ENCODE results near the gene MGAM2. TPM values are rescaled to one million over a fixed set of nuclear protein-coding genes. Genes with fewer than 3 reads are reported as not detected.
A peak's percentile ranks its signal among the peaks of the same experiment; 100 is the strongest.

The MGAM2 gene
- total RNA-seq, 2 donors from 2014 or later, result 0.15 to 0.40 TPM

DNA sequence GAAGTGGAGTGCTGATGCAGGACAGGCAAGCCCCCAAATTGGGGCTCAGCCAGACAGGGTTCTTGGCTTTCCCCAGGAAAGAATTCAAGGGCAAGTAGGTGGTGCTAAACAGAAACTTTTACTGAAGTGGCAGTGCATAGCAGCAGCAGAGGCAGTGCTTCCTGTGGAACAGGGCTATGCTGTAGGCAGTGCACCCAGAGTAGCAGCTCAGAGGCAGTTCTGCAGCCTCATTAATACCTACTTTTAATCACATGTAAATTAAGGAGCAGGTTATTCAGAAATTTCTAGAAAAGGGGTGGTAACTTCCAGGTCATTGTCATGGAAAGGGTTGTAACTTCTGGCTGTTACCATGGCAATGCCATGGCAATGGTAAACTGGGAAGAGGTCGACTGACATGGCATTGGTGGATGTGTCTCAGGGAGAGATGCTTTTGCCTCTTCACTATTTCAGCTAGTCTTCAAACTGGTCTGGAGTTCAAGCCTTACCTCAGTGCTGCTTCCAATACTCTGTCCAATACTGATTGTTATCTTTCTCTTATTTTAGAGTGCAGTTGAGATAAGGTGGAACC, 117.1 kb downstream of the MGAM2 start:
- 70% methylated on average over 1 of the region's 1 CpG; no CpG with 5 or more reads in 1 of the 2 experiments for WGBS, 2 experiments (ENCODE audit: insufficient coverage in 1 of 2, insufficient read length in 1 of 2)
- H3K36me3 Mint-ChIP-seq (ENCODE audit: low read depth), result no peaks in the 10 kb centered on the region
- Histone ChIP-seq H3K9ac (ENCODE audit: extremely low read depth, low read length, poor library complexity, severe bottlenecking) (no peak overlapping the region), H3K36me3 (ENCODE audit: control insufficient read depth, insufficient read depth, low read length) (no peaks in the 10 kb centered on the region), H3K27me3 (ENCODE audit: control insufficient read depth, insufficient read depth, low read length, poor library complexity, severe bottlenecking) (no peaks in the 10 kb centered on the region), H3K9me3 (ENCODE audit: control insufficient read depth, low read length) (no peaks in the 10 kb centered on the region), H3K4me3 (ENCODE audit: low read length) (no peak overlapping the region), H3K27ac (ENCODE audit: low read depth, low read length) (no peak overlapping the region), H3K4me1 (ENCODE audit: control insufficient read depth, insufficient read depth, low read length) (no peaks in the 10 kb centered on the region)
- H3K4me1 Mint-ChIP-seq, result peaks cover 4% of the 10 kb centered on the region
- no peak overlapping the region for H3K4me3 Mint-ChIP-seq
- no peak for DNase-seq
- H3K27ac Mint-ChIP-seq, result no peak overlapping the region
- H3K27me3 Mint-ChIP-seq (ENCODE audit: insufficient read depth), result peaks cover 11% of the 10 kb centered on the region
- no peaks in the 10 kb centered on the region for H3K9me3 Mint-ChIP-seq
- TF ChIP-seq, protein P1, sequence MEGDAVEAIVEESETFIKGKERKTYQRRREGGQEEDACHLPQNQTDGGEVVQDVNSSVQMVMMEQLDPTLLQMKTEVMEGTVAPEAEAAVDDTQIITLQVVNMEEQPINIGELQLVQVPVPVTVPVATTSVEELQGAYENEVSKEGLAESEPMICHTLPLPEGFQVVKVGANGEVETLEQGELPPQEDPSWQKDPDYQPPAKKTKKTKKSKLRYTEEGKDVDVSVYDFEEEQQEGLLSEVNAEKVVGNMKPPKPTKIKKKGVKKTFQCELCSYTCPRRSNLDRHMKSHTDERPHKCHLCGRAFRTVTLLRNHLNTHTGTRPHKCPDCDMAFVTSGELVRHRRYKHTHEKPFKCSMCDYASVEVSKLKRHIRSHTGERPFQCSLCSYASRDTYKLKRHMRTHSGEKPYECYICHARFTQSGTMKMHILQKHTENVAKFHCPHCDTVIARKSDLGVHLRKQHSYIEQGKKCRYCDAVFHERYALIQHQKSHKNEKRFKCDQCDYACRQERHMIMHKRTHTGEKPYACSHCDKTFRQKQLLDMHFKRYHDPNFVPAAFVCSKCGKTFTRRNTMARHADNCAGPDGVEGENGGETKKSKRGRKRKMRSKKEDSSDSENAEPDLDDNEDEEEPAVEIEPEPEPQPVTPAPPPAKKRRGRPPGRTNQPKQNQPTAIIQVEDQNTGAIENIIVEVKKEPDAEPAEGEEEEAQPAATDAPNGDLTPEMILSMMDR (conservative IDR thresholded peaks at IDR 0.05), result no peak

DNA sequence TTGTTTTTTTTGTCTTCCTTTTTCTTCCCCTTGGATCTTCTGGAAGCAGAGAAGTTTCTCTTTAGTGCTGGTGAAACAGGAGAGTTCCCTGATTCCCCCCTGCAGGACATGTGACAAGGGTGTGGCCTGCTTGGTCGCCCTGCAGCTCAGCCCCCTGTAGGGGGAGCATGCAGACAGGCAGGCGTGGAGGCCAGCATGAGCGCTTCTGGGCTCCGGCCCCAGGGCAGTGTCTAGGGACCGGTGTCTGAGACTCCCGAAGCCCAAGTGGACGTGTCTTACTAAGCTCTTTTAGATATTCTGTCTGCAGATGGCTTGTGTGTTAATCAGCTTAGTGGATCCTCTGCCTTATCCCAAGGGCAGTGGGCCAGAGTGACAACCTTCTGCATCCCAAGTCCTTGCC, 120.2 kb downstream of the MGAM2 start:
- H3K27ac Mint-ChIP-seq, result no peak overlapping the region
- 59 to 60% methylated on average over 3 to 7 of the region's 7 CpGs for WGBS, 2 experiments (ENCODE audit: insufficient coverage in 1 of 2, insufficient read length in 1 of 2)
- H3K27me3 ChIP-seq (ENCODE audit: control insufficient read depth, insufficient read depth, low read length, poor library complexity, severe bottlenecking), result peaks cover 7% of the 10 kb centered on the region
- no peak overlapping the region for H3K4me3 Mint-ChIP-seq
- H3K36me3 ChIP-seq (ENCODE audit: control insufficient read depth, insufficient read depth, low read length), result no peaks in the 10 kb centered on the region
- no peaks in the 10 kb centered on the region for H3K36me3 Mint-ChIP-seq (ENCODE audit: low read depth)
- H3K9ac ChIP-seq (ENCODE audit: extremely low read depth, low read length, poor library complexity, severe bottlenecking), result no peak overlapping the region
- H3K4me1 Mint-ChIP-seq, result peaks cover 4% of the 10 kb centered on the region
- H3K4me1 ChIP-seq (ENCODE audit: control insufficient read depth, insufficient read depth, low read length), result no peaks in the 10 kb centered on the region
- H3K27me3 Mint-ChIP-seq (ENCODE audit: insufficient read depth), result peaks cover 18% of the 10 kb centered on the region
- peak; percentile 91 for DNase-seq
- TF ChIP-seq, protein P1 (conservative IDR thresholded peaks at IDR 0.05), result peak; percentile 81
- no peaks in the 10 kb centered on the region for H3K9me3 Mint-ChIP-seq
- no peak overlapping the region for H3K4me3 ChIP-seq (ENCODE audit: low read length)
- H3K9me3 ChIP-seq (ENCODE audit: control insufficient read depth, low read length), result no peaks in the 10 kb centered on the region
- no peak overlapping the region for H3K27ac ChIP-seq (ENCODE audit: low read depth, low read length)

DNA sequence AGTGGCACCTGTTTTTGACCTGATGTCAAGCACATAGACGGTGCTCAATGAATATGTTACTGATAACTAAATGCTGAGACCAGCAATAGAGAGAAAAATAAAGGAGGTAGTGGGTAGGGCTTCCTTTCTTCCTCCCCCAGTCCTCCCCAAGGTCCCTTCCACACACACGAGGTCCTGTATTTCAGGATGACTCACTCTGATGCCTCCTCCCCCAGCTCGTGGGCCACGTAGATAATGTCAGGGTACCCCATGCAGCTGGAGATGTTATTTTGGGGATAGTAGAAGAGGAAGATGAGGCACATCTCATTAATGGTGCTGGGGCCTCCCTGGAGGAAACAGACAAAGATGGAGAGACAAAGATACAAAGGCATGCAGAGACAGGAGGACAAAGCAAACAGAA, 129.0 kb downstream of the MGAM2 start:
- Mint-ChIP-seq H3K4me1 (no peaks in the 10 kb centered on the region), H3K27ac (no peak overlapping the region), H3K36me3 (ENCODE audit: low read depth) (no peaks in the 10 kb centered on the region), H3K9me3 (no peaks in the 10 kb centered on the region), H3K4me3 (no peak overlapping the region), H3K27me3 (ENCODE audit: insufficient read depth) (peaks cover 23% of the 10 kb centered on the region)
- TF ChIP-seq, protein P1 (conservative IDR thresholded peaks at IDR 0.05), result no peak
- no peaks in the 10 kb centered on the region for H3K9me3 ChIP-seq (ENCODE audit: control insufficient read depth, low read length)
- no peaks in the 10 kb centered on the region for H3K4me1 ChIP-seq (ENCODE audit: control insufficient read depth, insufficient read depth, low read length)
- no peak overlapping the region for H3K27ac ChIP-seq (ENCODE audit: low read depth, low read length)
- DNase-seq, result no peak
- H3K4me3 ChIP-seq (ENCODE audit: low read length), result no peak overlapping the region
- no peaks in the 10 kb centered on the region for H3K36me3 ChIP-seq (ENCODE audit: control insufficient read depth, insufficient read depth, low read length)
- WGBS, 2 experiments (ENCODE audit: insufficient coverage in 1 of 2, insufficient read length in 1 of 2), result 64% methylated on average over 4 of the region's 4 CpGs; no CpG with 5 or more reads in 1 of the 2 experiments
- no peak overlapping the region for H3K9ac ChIP-seq (ENCODE audit: extremely low read depth, low read length, poor library complexity, severe bottlenecking)
- H3K27me3 ChIP-seq (ENCODE audit: control insufficient read depth, insufficient read depth, low read length, poor library complexity, severe bottlenecking), result peaks cover 20% of the 10 kb centered on the region

Data from endodermal cell (in vitro differentiated cells).